GM23248 (cell line): Measurements from ENCODE around the gene TMPRSS5. TPM values are rescaled to one million over a fixed set of nuclear protein-coding genes. Genes with fewer than 3 reads are reported as not detected.
A peak's percentile ranks its signal among the peaks of the same experiment; 100 is the strongest.
"Not testable (repeated sequence)": the region's sequence is repeated elsewhere in the genome, so short reads cannot be mapped to it uniquely, and the experiment has no call there.

ENCODE experiments used
- DNase-seq: peaks from one replicate; pipeline ENCODE4 v3.0.0-alpha.2; 2015
- H2AFZ ChIP-seq: fragments of 200-600 bp; sonication (generic); 2 replicates; pipeline ENCODE4 v1.6.1; 2016; ENCODE audit warnings: antibody characterized with exemption
- H3F3A ChIP-seq: fragments of 200-600 bp; sonication (generic); 2 replicates; pipeline ENCODE4 v1.6.1; 2016; ENCODE audit warnings: mild to moderate bottlenecking, antibody characterized with exemption, mixed run types; ENCODE audit not compliant: insufficient read depth
- H3K27ac ChIP-seq: fragments of 200-600 bp; sonication (generic); 2 replicates; pipeline ENCODE4 v1.5.1; 2016; ENCODE audit warnings: mild to moderate bottlenecking
- H3K27me3 ChIP-seq: fragments of 200-600 bp; sonication (generic); replicated peaks from 2 replicates; pipeline ENCODE4 v1.6.1; 2016; ENCODE audit warnings: mild to moderate bottlenecking; ENCODE audit not compliant: insufficient read depth
- H3K36me3 ChIP-seq: fragments of 200-600 bp; sonication (generic); 2 replicates; pipeline ENCODE4 v1.6.1; 2016; ENCODE audit warnings: low read depth, mild to moderate bottlenecking
- H3K4me1 ChIP-seq: fragments of 200-600 bp; sonication (generic); 2 replicates; pipeline ENCODE4 v1.6.1; 2016; ENCODE audit warnings: mild to moderate bottlenecking; ENCODE audit not compliant: insufficient read depth
- H3K4me2 ChIP-seq: fragments of 200-600 bp; sonication (generic); one replicate; pipeline ENCODE4 v1.6.1; 2016; ENCODE audit warnings: mild to moderate bottlenecking; ENCODE audit not compliant: unreplicated experiment
- H3K4me3 ChIP-seq: fragments of 200-600 bp; sonication (generic); 2 replicates; pipeline ENCODE4 v1.5.1; 2016; ENCODE audit warnings: mild to moderate bottlenecking
- H3K79me2 ChIP-seq: fragments of 200-600 bp; sonication (generic); 2 replicates; pipeline ENCODE4 v1.6.1; 2016; ENCODE audit warnings: mild to moderate bottlenecking; ENCODE audit not compliant: insufficient read depth
- H3K9ac ChIP-seq: fragments of 200-600 bp; sonication (generic); 2 replicates; pipeline ENCODE4 v1.6.1; 2016; ENCODE audit warnings: mild to moderate bottlenecking
- H3K9me2 ChIP-seq: fragments of 200-600 bp; sonication (generic); 2 replicates; pipeline ENCODE4 v1.6.1; 2016; ENCODE audit warnings: mixed run types, mild to moderate bottlenecking, moderate library complexity; ENCODE audit not compliant: insufficient read depth
- H3K9me3 ChIP-seq: fragments of 200-600 bp; sonication (generic); one replicate; pipeline ENCODE4 v1.6.1; 2017; ENCODE audit warnings: low read depth
- H4K20me1 ChIP-seq: fragments of 200-600 bp; sonication (generic); 2 replicates; pipeline ENCODE4 v1.6.0; 2016; ENCODE audit not compliant: insufficient read depth
- EZH2 ChIP-seq: fragments of 200-600 bp; sonication (generic); IDR thresholded peaks from 2 replicates; pipeline ENCODE4 v1.6.1; 2018; ENCODE audit warnings: antibody characterized with exemption, mild to moderate bottlenecking; ENCODE audit not compliant: insufficient read depth, poor library complexity, severe bottlenecking
- EZH2phosphoT487 ChIP-seq: fragments of 200-600 bp; sonication (generic); IDR thresholded peaks from 2 replicates; pipeline ENCODE4 v1.6.1; 2018; ENCODE audit warnings: antibody characterized with exemption, moderate library complexity, mild to moderate bottlenecking, low read depth; ENCODE audit not compliant: insufficient read depth
- WGBS, 2 experiments: methylation state at CpG; one replicate each; pipeline ENCODE4 v1.1.6; 2015 to 2017; ENCODE audit warnings: low lambda C conversion rate in 2 of 2, low coverage in 1 of 2; ENCODE audit errors: missing lambda C conversion rate in 2 of 2; 5-methylcytosine and 5-hydroxymethylcytosine counted together
- in situ Hi-C: fragments of 300-500 bp; cut with MboI; formaldehyde crosslinking; loops from 2 replicates; pipeline ENCODE4 v1.15.0; 2020
- polyA plus RNA-seq: library from polyadenylated mRNA; unstranded; fragments of >200 nt; fragmentation: Nextera tagmentation; extraction: Ambion mirVana; gene quantifications from 2 replicates; pipeline ENCODE4 v1.2.1, GENCODE V29; 2016
- total RNA-seq: library from RNA; depleted of rRNA; stranded (reverse); fragments of >200 nt; shearing (Covaris generic); gene quantifications from 2 replicates; pipeline ENCODE4 v1.2.3, GENCODE V29; 2014

Gene TMPRSS5
- total and polyA plus RNA-seq, 2 experiments from 2014 or later = not detected

DNA sequence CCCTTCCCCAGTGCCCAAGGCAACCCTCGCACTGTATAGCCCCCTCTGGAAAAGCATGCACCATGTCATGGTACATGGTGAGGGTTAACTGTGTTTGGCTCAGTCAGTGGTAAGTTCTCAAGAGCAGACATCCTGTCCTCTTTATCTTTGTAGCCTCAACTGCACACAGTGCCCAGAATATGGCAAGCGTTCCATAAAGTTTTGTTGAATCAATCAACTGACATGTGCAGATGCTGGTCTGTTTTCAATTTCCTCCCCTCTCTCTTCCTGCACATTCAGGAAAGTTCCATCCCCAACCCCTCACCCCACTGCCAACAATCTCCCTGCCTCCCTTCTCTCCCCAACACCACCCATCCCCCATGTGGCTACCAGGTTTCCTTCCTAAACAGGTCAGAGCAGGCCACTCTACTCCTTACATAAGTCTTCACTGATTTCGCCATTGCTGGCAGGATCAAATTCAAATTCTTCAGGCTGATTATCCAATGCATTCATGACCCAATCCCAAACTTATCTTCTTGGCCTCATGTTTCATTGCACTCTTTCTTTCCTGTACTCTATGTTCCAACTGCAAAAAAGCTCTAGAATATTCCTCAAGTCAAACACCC is 15.5 kb upstream of the TMPRSS5 start:
- H3K9me3 ChIP-seq = no peaks in the 10 kb centered on the region
- no peaks in the 10 kb centered on the region; the same call in 1 of the 2 replicates for H3K4me1 ChIP-seq
- no peak overlapping the region for H3K27ac ChIP-seq
- H2AFZ ChIP-seq = no peak overlapping the region
- H3K4me2 ChIP-seq = no peak overlapping the region
- no peaks in the 10 kb centered on the region for H3K79me2 ChIP-seq
- H3K9me2 ChIP-seq = no peaks in the 10 kb centered on the region
- no peaks in the 10 kb centered on the region for H3K27me3 ChIP-seq
- in situ Hi-C loops = no loop called here
- peak; percentile 9 for DNase-seq
- no peak overlapping the region for H3K9ac ChIP-seq
- TF ChIP-seq EZH2 (no peak), EZH2phosphoT487 (no peak)
- no peaks in the 10 kb centered on the region for H3F3A ChIP-seq
- 67 to 68% methylated on average over 3 of the region's 3 CpGs for WGBS, 2 experiments
- no peaks in the 10 kb centered on the region for H3K36me3 ChIP-seq
- H4K20me1 ChIP-seq = no peaks in the 10 kb centered on the region
- H3K4me3 ChIP-seq = no peak overlapping the region

DNA sequence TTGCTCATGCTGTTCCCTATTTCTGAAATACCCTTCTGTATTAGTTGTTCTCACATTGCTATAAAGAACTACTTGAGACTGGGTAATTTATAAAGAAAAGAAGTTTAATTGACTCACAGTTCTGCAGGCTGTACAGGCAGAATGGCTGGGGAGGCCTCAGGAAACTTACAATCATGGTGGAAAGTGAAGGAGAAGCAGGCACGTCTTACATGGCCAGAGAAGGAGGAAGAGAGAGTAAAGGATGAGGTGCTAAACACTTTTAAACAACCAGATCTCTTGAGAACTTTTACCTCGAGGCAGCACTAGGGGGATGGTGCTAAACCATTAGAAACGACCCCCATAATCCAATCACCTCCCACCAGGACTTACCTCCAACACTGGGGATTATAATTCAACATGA is 14.4 kb upstream of the TMPRSS5 start:
- WGBS, 2 experiments = 60 to 62% methylated on average over 3 of the region's 3 CpGs
- H3K9me3 ChIP-seq, in situ Hi-C loops: not testable (repeated sequence)

DNA sequence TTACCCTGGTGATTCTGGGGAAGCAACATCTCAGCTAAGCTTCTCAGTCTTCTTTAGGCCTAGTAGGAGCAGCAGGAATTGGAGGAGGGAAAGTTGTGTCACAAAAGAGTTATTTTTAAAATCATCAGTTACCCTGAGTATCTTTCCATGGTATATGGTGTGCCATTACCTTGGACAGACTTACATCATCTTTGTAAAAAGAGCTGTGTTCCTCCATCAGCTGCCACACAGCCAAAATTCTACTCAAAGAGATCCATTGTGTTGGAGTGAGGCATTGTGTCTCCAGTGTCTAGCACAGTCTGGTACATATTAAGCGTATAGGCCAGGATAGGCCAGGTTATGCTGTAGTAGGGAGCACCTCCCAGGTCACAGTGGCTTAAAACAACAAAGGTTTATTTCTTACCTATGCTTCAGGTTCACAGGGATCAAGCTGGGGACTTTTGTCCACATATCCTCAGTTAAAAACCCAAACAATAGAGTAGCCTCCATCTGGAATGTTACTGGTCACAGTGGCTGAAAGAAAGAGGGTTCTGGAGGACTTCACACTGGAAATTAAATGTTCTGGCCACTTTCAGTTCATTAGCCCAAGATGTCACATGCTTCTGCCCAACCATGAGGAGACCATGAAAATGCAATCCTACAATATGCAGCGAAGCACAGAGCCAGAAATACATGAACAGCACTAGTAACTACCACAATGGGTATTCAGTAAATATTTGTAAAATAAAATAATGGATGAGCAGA is 9.9 kb upstream of the TMPRSS5 start:
- 77 to 83% methylated on average over 2 of the region's 2 CpGs for WGBS, 2 experiments
- TF ChIP-seq EZH2phosphoT487 = no peak
- Histone ChIP-seq H2AFZ (no peak overlapping the region), H3F3A (no peaks in the 10 kb centered on the region), H3K27me3 (no peaks in the 10 kb centered on the region), H3K4me2 (no peak overlapping the region), H3K36me3 (no peaks in the 10 kb centered on the region), H3K4me3 (no peak overlapping the region), H3K79me2 (no peaks in the 10 kb centered on the region), H3K27ac (no peak overlapping the region), H3K9me2 (no peaks in the 10 kb centered on the region), H3K9ac (no peak overlapping the region), H3K4me1 (no peaks in the 10 kb centered on the region), H3K9me3 (no peaks in the 10 kb centered on the region), H4K20me1 (no peaks in the 10 kb centered on the region)
- in situ Hi-C loops = no loop called here
- no peak for DNase-seq

More for the DNA sequence above, 14.4 kb upstream of the TMPRSS5 start:
- H2AFZ ChIP-seq, H3K9ac ChIP-seq, H3K4me1 ChIP-seq, H3K4me2 ChIP-seq, H3K27ac ChIP-seq, H3F3A ChIP-seq, H4K20me1 ChIP-seq, H3K4me3 ChIP-seq, H3K36me3 ChIP-seq, H3K79me2 ChIP-seq, H3K27me3 ChIP-seq, DNase-seq, H3K9me2 ChIP-seq: not testable (repeated sequence)

DNA sequence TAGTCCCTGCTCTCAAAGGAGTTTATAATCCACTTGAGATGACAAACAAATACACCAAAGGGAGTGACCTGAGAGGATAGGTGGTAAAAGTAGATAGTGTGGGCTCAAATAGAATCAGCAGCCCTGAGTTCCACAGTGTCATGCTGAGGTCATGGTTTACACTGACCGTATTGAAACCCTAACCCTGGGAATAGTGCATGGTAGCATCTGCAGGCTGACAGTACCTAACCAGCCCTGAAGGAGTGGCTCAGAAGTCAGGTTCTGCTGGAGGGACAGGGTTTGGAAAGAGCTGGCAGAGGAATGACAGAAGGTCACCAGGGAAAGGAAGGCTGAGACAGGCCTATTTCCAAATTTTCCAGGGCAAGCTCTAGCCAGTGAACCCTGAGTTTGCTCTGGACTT is 9.2 kb upstream of the TMPRSS5 start:
- no peaks in the 10 kb centered on the region for H3K36me3 ChIP-seq
- no peaks in the 10 kb centered on the region for H3K9me2 ChIP-seq
- no peaks in the 10 kb centered on the region for H3K79me2 ChIP-seq
- no peaks in the 10 kb centered on the region for H3F3A ChIP-seq
- no peak overlapping the region for H2AFZ ChIP-seq
- H3K4me2 ChIP-seq = no peak overlapping the region
- no peak overlapping the region for H3K27ac ChIP-seq
- in situ Hi-C loops = no loop called here
- 86 to 95% methylated on average over 1 of the region's 1 CpG for WGBS, 2 experiments
- no peak overlapping the region for H3K4me3 ChIP-seq
- no peaks in the 10 kb centered on the region for H3K9me3 ChIP-seq
- H3K9ac ChIP-seq = no peak overlapping the region
- TF ChIP-seq EZH2phosphoT487 (no peak), EZH2 (no peak)
- H3K27me3 ChIP-seq = no peaks in the 10 kb centered on the region
- no peak for DNase-seq
- H3K4me1 ChIP-seq = no peaks in the 10 kb centered on the region
- no peaks in the 10 kb centered on the region for H4K20me1 ChIP-seq
